ENCODE measurements around the gene DEPDC5.

DNA sequence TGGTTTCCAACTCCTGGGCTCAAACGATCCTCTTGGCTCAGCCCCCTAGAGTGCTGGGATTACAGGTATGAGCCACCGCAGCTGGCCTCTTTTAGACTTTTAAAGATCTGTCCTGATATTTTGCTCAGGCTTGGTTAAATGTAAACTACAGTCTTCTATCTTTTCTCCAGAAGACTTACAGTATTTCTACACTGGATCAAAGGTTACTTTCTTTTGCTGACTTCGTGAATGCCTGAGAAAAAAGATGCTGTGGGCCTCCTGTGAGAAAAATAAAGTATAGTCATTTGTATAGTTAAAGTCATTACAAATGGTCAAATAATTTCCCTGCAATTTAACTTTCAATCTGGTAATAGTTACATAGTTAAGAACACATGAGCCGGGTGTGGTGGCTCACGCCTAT lies 19.6 kb downstream of the DEPDC5 start:
- TF ChIP-seq, protein P1, sequence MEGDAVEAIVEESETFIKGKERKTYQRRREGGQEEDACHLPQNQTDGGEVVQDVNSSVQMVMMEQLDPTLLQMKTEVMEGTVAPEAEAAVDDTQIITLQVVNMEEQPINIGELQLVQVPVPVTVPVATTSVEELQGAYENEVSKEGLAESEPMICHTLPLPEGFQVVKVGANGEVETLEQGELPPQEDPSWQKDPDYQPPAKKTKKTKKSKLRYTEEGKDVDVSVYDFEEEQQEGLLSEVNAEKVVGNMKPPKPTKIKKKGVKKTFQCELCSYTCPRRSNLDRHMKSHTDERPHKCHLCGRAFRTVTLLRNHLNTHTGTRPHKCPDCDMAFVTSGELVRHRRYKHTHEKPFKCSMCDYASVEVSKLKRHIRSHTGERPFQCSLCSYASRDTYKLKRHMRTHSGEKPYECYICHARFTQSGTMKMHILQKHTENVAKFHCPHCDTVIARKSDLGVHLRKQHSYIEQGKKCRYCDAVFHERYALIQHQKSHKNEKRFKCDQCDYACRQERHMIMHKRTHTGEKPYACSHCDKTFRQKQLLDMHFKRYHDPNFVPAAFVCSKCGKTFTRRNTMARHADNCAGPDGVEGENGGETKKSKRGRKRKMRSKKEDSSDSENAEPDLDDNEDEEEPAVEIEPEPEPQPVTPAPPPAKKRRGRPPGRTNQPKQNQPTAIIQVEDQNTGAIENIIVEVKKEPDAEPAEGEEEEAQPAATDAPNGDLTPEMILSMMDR (IDR thresholded peaks at IDR 0.05): no peak
- TF ChIP-seq POLR2A (IDR thresholded peaks at IDR 0.05): no peak

Measured in transverse colon (tissue), 3 donors.